ENCODE data around the gene HMGB1.
"Not testable (repeated sequence)": the region's sequence is repeated elsewhere in the genome, so short reads cannot be mapped to it uniquely, and the experiment has no call there.

HMGB1 gene

GRCh38 chr13:30466358-30466714, 600 bp upstream of the HMGB1 start:
- DNase-seq (ENCODE audit: low spot score), result peak; percentile 72

DNA sequence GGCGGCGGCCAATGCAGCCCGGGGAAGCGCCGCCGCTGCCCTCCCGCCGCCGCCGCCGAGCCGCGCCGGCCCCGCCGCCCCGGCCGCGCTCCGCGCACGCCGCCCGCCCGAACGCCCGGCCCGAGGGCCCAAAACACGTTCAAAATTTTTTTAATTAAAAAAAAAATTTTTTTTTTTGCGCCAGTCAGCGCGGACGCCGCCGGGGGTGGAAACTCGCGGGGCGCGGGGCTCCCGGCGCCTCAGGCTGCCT, 468 bp downstream of the HMGB1 start:
- no peak for DNase-seq (ENCODE audit: low spot score)

DNA sequence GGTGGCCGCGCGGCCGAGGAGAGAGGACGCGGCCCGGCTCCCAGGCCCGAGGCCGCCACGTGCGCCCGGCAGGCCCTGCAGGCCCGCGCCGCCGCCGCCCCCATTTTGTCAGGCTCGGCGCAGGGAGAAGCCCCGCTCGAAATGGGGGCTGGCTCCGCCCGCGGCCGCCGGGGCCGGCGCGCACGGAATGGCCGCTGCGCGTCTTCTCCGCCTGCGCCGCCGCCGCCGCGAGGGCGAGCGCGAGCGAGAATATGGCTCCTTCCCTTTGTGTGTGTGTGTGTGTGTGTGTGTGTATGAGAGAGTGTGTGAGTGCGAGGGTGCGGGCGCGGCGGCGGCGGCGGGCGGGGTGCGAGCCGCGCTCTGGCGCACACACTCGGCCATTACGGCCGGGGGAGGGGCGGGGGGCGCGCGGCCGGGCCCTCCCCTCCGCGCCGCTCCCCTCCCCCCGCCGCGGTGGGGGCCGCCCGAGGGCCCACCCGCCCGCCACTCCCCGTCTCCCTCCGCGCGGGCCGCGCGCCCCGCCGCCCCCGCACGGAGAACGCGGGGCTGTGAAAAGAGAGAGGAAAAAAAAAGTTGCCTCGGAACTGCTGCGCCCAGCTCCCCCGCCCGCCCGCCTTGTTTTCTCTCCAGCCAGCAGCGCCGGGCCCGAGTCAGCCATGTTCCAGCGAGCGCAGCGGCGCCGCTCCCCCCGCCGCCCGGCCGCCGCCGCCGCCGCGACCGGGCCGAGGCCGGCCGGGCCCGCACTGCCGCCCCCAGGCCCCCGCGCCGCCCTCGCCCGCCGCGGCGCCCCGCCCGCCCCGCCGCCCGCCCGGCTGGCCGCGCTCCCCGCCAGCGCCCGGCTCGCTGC, 1.0 kb downstream of the HMGB1 start:
- DNase-seq (ENCODE audit: low spot score), result peak; percentile 66

- DNase-seq (ENCODE audit: low spot score), result peak; percentile 73
Observed at GRCh38 chr13:30463787-30464495, 1.8 kb downstream of the HMGB1 start.

DNA sequence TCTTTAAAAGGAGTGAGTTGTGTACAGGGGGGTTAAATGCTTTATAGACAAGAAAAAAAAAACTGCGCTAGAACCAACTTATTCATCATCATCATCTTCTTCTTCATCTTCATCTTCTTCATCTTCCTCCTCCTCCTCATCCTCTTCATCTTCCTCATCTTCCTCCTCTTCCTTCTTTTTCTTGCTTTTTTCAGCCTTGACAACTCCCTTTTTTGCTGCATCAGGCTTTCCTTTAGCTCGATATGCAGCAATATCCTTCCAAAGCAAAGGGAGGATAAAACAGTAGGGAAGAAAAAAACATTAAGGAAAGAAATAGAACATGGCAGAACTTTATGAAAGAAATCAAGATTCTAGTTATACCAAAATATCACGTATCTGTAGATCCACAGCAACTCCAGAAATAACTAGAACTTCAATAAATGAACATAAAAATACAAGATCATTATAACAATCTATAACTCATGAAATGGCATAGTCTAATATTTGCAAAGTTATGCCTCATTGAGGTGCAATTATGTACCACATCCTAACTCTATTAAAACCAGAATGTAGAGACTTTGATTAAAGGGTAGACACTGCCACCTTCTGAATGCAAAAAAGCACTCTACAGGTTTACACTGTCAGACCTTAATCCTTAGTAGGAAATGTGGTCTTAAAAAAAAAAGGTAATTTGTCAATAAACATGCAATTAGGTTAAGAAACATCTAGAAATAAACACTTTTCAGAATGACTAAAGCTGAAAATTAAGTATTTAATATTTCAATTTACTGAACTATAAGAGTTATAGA, 4.3 kb downstream of the HMGB1 start:
- peak; percentile 48 for DNase-seq (ENCODE audit: low spot score)

GRCh38 chr13:30457306-30457891, 8.3 kb downstream of the HMGB1 start:
- no peak for DNase-seq (ENCODE audit: low spot score)

DNA sequence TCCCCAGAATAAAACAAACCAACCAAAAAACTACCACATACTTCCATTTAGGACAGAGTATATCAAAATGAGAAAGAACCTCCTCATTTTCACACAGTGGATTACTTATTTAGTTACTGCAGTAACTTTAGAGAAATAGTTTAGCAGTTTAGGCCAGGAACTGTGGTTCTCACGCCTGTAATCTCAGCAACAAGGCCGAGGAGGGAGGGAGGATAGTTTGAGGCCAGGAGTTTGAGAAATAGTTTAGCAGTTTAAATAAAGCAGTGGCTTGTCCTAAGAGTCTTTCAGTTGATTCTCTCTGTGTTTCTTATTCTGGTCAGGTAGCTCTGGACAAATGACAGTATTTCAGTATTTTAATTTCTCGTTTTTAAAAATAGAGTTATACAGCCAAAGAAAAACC, 9.4 kb downstream of the HMGB1 start:
- no peak for DNase-seq (ENCODE audit: low spot score)

- no peak for DNase-seq (ENCODE audit: low spot score)
Observed at GRCh38 chr13:30454991-30455390, 10.7 kb downstream of the HMGB1 start.

DNA sequence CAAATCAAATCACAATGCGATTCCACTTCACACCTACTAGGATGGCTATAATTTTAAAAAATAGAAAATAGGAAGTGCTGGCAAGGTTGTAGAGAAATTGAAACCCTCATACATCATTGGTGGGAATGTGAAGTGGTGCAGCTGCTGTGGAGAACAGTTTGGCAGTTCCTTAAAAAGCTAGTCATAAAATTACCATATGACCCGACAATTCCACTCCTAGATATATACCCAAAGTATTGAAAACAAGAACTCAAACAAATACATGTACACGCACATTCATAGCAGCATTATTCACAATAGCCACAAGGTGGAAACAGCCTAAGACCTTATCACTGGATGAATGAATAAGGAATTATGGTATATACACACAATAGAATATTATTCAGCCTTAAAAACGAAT, 12.0 kb downstream of the HMGB1 start:
- DNase-seq (ENCODE audit: low spot score), result peak; percentile 63

DNA sequence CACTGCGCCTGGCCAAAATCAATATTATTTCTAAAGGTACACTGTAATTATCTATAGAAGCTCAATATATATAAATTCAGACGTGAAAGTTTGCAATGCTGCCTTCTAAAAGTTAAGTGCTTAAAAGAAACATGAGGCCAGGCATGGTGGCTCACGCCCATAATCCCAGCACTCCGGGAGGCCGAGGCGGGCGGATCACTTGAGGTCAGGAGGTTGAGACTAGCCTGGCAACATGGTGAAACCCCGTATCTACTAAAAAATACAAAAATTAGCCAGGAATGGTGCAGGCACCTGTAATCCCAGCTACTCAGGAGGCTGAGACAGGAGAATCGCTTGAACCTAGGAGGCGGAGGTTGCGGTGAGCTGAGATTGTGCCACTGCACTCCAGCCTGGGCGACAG, 14.3 kb downstream of the HMGB1 start:
- not testable (repeated sequence) for DNase-seq (ENCODE audit: low spot score)

- no peak for DNase-seq (ENCODE audit: low spot score)
Observed at GRCh38 chr13:30450066-30450465, 15.7 kb downstream of the HMGB1 start.

DNA sequence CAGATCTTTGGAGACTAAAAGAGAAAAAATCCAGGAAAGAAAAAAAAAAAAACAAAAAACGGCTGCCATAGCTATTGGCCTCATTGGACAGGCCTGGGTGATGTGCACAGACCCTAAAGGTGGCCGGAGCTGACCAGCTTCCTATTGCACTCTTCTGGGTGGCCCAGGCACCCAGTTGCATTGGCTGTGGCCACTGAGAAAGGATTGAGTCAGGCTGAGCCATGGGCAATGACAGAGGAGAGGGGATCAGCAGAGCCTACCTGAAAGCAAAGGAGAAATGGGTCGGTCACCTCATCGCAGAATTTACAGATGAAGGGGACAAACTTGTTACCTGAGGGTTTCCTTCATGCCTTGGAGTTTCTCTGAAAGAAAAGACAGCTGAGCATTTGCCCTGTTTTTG, 17.3 kb downstream of the HMGB1 start:
- no peak for DNase-seq (ENCODE audit: low spot score)

DNA sequence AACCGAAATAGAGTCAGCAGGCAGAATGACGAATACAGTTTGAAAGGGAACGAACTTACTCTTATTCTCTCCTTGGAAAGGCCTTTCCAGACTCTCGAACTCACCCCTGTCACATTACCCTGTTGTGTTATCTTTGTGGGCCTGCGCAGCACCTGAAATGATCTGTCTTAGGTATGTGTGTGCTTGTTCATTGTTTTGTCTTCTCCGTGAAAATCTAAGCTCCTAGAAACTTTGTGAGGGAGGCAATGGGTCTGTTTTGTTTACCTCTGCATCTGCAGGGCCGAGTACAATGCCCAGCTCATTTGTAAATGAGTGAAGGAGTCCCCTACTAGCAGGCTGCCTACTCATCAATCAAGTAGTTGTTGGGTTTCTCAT, 19.6 kb downstream of the HMGB1 start:
- DNase-seq (ENCODE audit: low spot score), result no peak

- DNase-seq (ENCODE audit: low spot score), result no peak
Observed at GRCh38 chr13:30443957-30444404, 21.8 kb downstream of the HMGB1 start.

DNA sequence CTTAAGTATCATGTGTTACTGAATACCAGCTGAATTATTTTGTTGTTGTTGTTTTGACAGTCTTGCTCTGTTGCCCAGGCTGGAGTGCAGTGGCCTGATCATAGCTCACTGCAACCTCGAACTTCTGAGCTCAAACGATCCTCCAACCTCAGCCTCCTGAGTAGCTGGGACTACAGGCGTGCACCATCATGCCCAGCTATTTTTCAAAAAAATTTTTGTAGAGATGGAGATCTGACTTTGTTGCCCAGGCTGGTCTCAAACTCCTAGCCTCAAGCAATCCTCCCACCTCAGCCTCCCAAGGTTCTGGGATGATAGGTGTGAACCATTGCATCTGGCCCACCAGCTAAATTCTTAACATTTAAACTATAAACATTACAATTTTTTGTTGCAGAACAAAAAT, 22.2 kb downstream of the HMGB1 start:
- DNase-seq (ENCODE audit: low spot score), result not testable (repeated sequence)

GRCh38 chr13:30442926-30443325, 22.8 kb downstream of the HMGB1 start:
- no peak for DNase-seq (ENCODE audit: low spot score)

DNA sequence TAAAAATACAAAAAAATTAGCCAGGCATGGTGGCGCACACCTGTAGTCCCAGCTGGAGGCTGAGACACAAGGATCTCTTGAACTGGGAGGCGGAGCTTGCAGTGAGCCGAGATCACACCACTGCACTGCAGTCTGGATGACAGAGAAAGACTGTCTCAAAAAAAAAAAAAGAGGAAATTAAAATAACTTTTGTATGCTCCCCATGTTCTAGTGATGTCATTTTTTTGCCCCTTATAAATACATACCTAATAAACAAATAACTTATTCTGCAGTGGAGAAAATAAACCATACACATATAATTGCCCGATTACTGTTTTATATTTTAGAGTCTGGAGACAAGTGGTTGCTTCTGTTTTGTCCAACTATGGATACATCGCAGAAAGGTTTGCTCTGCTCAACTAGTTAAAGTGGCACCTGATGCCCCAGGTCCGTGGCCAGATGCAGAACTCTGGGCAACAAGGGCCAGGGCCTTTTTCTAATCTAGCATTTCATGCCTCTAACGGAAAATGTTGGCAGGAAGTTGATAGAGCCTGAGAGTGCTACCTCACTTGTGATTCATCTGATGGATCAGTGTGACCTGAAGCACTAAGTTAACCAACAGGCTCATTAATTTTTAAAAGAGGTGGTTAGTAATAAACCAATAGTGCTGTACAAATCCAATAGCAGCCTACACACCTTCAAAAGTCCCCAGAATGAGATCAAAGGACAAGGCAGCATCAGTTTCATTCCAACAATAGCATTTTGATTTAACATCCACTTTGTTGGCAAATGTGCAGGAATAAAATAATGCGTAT, 24.6 kb downstream of the HMGB1 start:
- peak; percentile 21 for DNase-seq (ENCODE audit: low spot score)

GRCh38 chr13:30438286-30438685, 27.4 kb downstream of the HMGB1 start:
- DNase-seq (ENCODE audit: low spot score), result no peak

GRCh38 chr13:30437177-30437576, 28.6 kb downstream of the HMGB1 start:
- DNase-seq (ENCODE audit: low spot score), result no peak

GRCh38 chr13:30435911-30436451, 29.8 kb downstream of the HMGB1 start:
- no peak for DNase-seq (ENCODE audit: low spot score)

DNA sequence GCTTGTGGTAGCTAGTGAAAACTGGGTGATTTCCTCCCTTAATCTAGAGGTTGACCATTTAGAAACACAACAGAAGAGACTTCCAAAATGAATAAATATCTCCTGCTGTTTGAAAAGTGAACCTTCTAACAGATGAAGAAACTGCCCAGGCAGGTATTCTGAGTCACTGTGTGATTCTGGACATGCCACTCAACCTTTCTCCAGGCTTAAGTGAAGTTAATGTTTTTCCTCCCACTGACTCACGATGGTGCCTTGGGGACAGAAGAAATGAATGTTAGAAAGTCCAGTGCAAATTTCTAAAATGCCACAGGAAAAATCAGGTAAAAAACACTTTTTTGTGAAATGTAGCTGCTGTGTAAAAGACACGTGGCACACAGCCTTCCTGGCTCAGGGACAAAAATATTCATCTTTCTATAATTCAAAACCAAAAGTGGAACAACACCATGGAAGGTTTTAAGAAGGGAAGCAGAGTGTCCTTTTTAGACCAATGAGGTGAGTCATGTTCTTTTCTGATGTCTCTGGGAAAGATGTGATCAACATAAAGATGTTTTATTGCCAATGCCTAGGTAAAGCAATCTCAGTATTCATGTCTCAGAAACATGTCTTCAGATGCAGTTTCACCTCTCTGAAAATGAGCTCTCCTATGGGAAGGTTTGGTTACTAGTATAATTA, 34.3 kb downstream of the HMGB1 start:
- no peak for DNase-seq (ENCODE audit: low spot score)
